K562 (cell line): ENCODE results near the gene PPP1R13B. TPM values are rescaled to one million over a fixed set of nuclear protein-coding genes. Genes with fewer than 3 reads are reported as not detected.

ENCODE experiments used
- ATAC-seq: fragments of 200-7000 bp; cut with Tn5 transposase; 3 replicates; pipeline ENCODE4 v1.9.1; 2020; ENCODE audit warnings: moderate library complexity
- BruUV-seq: library from RNA; stranded (reverse); fragments of 400-500 nt; replicated peaks from 2 replicates; lab custom pipeline; 2021; lab: Mats Ljungman, UMichigan
- CTCF ChIA-PET: fragments of 300-600 bp; formaldehyde crosslinking; extraction: SDS; loops from one replicate; lab custom pipeline; 2021; ENCODE audit warnings: low intra/inter-chr PET ratio; lab: Yijun Ruan, JAX
- POLR2A ChIA-PET: fragments of 300-600, 350-650 bp; sonication (Branson Sonifier 250); formaldehyde crosslinking; extraction: SDS; loops from one replicate; lab custom pipeline; 2021; ENCODE audit warnings: antibody characterized with exemption, inconsistent platforms; lab: Yijun Ruan, JAX
- DNase-seq, 4 experiments: peaks; one replicate each; pipeline versions ENCODE4 v3.0.0 to v3.0.0-alpha.2; 2011 to 2018; ENCODE audit warnings: low spot score in 3 of 4, mixed read lengths in 3 of 4; ENCODE audit errors: extremely low read depth in 1 of 4
- FAIRE-seq: peaks from 2 replicates; lab custom pipeline; 2011; peaks lifted over from hg19 to GRCh38; lab: Jason Lieb, UNC
- H2AFZ ChIP-seq: 2 replicates; pipeline ENCODE4 v1.6.0; 2011; ENCODE audit warnings: low read depth, low read length, control low read depth, inconsistent platforms
- H3K27ac ChIP-seq: fragments of 200-600 bp; 3 replicates; pipeline ENCODE4 v1.8.0; 2011; ENCODE audit warnings: low read depth, mild to moderate bottlenecking, control low read depth, inconsistent platforms, low read length, moderate library complexity, mixed read lengths; ENCODE audit errors: extremely low read depth
- H3K27me3 ChIP-seq, 2 experiments: fragments of 300-600 bp in 1 of 2; 2 replicates in 1 of 2; 3 replicates in 1 of 2; pipeline versions ENCODE4 v1.6.0 to v1.8.0; 2011; ENCODE audit warnings: inconsistent platforms in 2 of 2, low read length in 2 of 2, mild to moderate bottlenecking in 1 of 2, mixed read lengths in 1 of 2, moderate library complexity in 1 of 2; ENCODE audit not compliant: control insufficient read depth in 2 of 2, insufficient read depth in 2 of 2
- H3K36me3 ChIP-seq: fragments of 300-600 bp; 3 replicates; pipeline ENCODE4 v1.8.0; 2011; ENCODE audit warnings: mild to moderate bottlenecking, low read length, inconsistent platforms; ENCODE audit not compliant: control insufficient read depth, insufficient read depth
- H3K4me1 ChIP-seq, 2 experiments: fragments of 200-600 bp in 1 of 2; replicated peaks in 1 of 2; 2 replicates in 1 of 2; 3 replicates in 1 of 2; pipeline versions ENCODE4 v1.5.1 to v1.8.0; 2011; ENCODE audit warnings: inconsistent platforms in 2 of 2, low read length in 2 of 2, mild to moderate bottlenecking in 1 of 2, mixed read lengths in 1 of 2, moderate library complexity in 1 of 2; ENCODE audit not compliant: control insufficient read depth in 2 of 2, insufficient read depth in 2 of 2
- H3K4me2 ChIP-seq: 2 replicates; pipeline ENCODE4 v1.6.1; 2011; ENCODE audit warnings: low read length, control low read depth, inconsistent platforms, mixed read lengths; ENCODE audit not compliant: insufficient read depth
- H3K4me3 ChIP-seq: fragments of 200-600 bp; sonication (generic), shearing (Covaris generic); 2 replicates; pipeline ENCODE4 v1.5.1; 2016; ENCODE audit warnings: control low read depth, inconsistent platforms
- H3K79me2 ChIP-seq: fragments of 200-600 bp; 3 replicates; pipeline ENCODE4 v1.8.0; 2011; ENCODE audit warnings: low read length, inconsistent platforms; ENCODE audit not compliant: control insufficient read depth, insufficient read depth
- H3K9ac ChIP-seq, 2 experiments: 2 replicates each; pipeline versions ENCODE4 v1.6.0 to v1.6.1; 2011; ENCODE audit warnings: low read depth in 2 of 2, low read length in 2 of 2, control low read depth in 1 of 2, inconsistent platforms in 1 of 2, mild to moderate bottlenecking in 1 of 2, mixed read lengths in 1 of 2; ENCODE audit not compliant: insufficient read depth in 1 of 2
- H3K9me1 ChIP-seq: one replicate; pipeline ENCODE4 v1.6.0; 2011; ENCODE audit warnings: inconsistent platforms, mild to moderate bottlenecking, low read length, moderate library complexity; ENCODE audit not compliant: control insufficient read depth, insufficient read depth
- H3K9me3 ChIP-seq: replicated peaks from 2 replicates; pipeline ENCODE4 v1.5.1; 2011; ENCODE audit warnings: low read depth, low read length, inconsistent platforms; ENCODE audit not compliant: control insufficient read depth, insufficient read depth
- H4K20me1 ChIP-seq: replicated peaks from 2 replicates; pipeline ENCODE4 v1.6.1; 2011; ENCODE audit warnings: low read length, inconsistent platforms, mixed read lengths; ENCODE audit not compliant: control insufficient read depth, insufficient read depth
- DPF2 ChIP-seq: fragments of 450-650 bp; IDR thresholded peaks from 2 replicates; pipeline ENCODE4 v1.6.1; 2016
- E2F3 ChIP-seq: fragments of 250-450 bp; sonication (Bioruptor Pico); IDR thresholded peaks from 2 replicates; pipeline ENCODE4 v1.4.0; 2020; ENCODE audit warnings: mild to moderate bottlenecking
- HNRNPLL ChIP-seq: fragments of 200-400 bp; formaldehyde crosslinking; IDR thresholded peaks from 2 replicates; pipeline ENCODE4 v1.6.1; 2017; ENCODE audit warnings: low read length, low read depth, mild to moderate bottlenecking; ENCODE audit not compliant: poor library complexity, severe bottlenecking
- LEF1 ChIP-seq: fragments of 450-650 bp; IDR thresholded peaks from 2 replicates; pipeline ENCODE4 v1.6.1; 2016; ENCODE audit warnings: mild to moderate bottlenecking
- MYNN ChIP-seq, 2 experiments: sonication (generic); formaldehyde crosslinking in 1 of 2; IDR thresholded peaks; 2 replicates each; pipeline versions ENCODE4 v1.5.0 to v1.6.1; 2016 to 2020; ENCODE audit warnings: antibody characterized with exemption in 1 of 2, missing genetic modification reagents in 1 of 2
- WGBS: fragments of 100-300 bp; shearing (Covaris generic); methylation state at CpG from one replicate; pipeline ENCODE4 v1.1.6; 2016; ENCODE audit warnings: low coverage, mixed read lengths; ENCODE audit not compliant: insufficient coverage; ENCODE audit errors: missing lambda C conversion rate; 5-methylcytosine and 5-hydroxymethylcytosine counted together
- in situ Hi-C: fragments of 300-500 bp; cut with MboI; formaldehyde crosslinking; loops from 4 replicates; pipeline ENCODE4 v1.15.0; 2018; ENCODE audit warnings: inconsistent platforms, mixed read lengths
- intact Hi-C: fragments of 100-400 bp; cut with micrococcal nuclease; formaldehyde crosslinking; loops from 2 replicates; pipeline ENCODE4 v1.14.2; 2022
- polyA plus RNA-seq, 8 experiments: library from polyadenylated mRNA; depleted of rRNA in 4 of 8; stranded (reverse) in 5 of 8; unstranded in 3 of 8; fragments of >200 nt; fragmentation: Nextera tagmentation in 2 of 8; fragmentation: Illumina TruSeq in 1 of 8; extraction: Ambion mirVana in 2 of 8; extraction: Trizol in 1 of 8; gene quantifications; 2 replicates each; pipeline versions ENCODE4 v1.2.1 to v1.2.3, GENCODE V29; 2011 to 2014; ENCODE audit warnings: inconsistent platforms in 1 of 8, missing spikeins in 1 of 8
- total RNA-seq, 7 experiments: library from RNA; depleted of rRNA in 6 of 7; stranded (reverse); fragments of >200 nt in 6 of 7; fragmentation: Illumina TruSeq in 2 of 7; extraction: Trizol in 2 of 7; gene quantifications; 2 replicates each; pipeline versions ENCODE4 v1.2.1 to v1.2.3, GENCODE V29; 2011 to 2021; ENCODE audit warnings: low replicate concordance in 1 of 7
- TF ChIP-seq, protein P1 (sequence below): fragments of 450-650 bp; formaldehyde crosslinking; IDR thresholded peaks from 2 replicates; pipeline ENCODE4 v1.4.0; 2020; ENCODE audit warnings: mild to moderate bottlenecking, moderate library complexity

The PPP1R13B gene
- total and polyA plus RNA-seq, 9 of the 15 experiments (the other 6 are each of a cell fraction or from before 2014, with no cell fraction given): 0.03 to 1.7 (median 0.15) TPM

- FAIRE-seq: no peak
- DNase-seq: no peak
- H3K9me1 ChIP-seq: no peaks in the 10 kb centered on the region
- in situ Hi-C loops (no loop called here), intact Hi-C loops (no loop called here)
- POLR2A ChIA-PET: no interaction called here
- BruUV-seq: no TSS peak
- H3K9ac ChIP-seq: no peak overlapping the region
- H3K9me3 ChIP-seq: no peaks in the 10 kb centered on the region
- CTCF ChIA-PET: no interaction called here
- TF ChIP-seq E2F3 (CRISPR knock-in tag) (no peak), LEF1 (no peak), HNRNPLL (no peak), MYNN (IDR thresholded peaks at IDR 0.05) (no peak), MYNN (CRISPR knock-in tag; IDR thresholded peaks at IDR 0.05) (no peak), DPF2 (no peak)
- TF ChIP-seq, protein P1, sequence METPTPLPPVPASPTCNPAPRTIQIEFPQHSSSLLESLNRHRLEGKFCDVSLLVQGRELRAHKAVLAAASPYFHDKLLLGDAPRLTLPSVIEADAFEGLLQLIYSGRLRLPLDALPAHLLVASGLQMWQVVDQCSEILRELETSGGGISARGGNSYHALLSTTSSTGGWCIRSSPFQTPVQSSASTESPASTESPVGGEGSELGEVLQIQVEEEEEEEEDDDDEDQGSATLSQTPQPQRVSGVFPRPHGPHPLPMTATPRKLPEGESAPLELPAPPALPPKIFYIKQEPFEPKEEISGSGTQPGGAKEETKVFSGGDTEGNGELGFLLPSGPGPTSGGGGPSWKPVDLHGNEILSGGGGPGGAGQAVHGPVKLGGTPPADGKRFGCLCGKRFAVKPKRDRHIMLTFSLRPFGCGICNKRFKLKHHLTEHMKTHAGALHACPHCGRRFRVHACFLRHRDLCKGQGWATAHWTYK: no peak
- no peak overlapping the region for H2AFZ ChIP-seq
- H3K79me2 ChIP-seq: no peaks in the 10 kb centered on the region
- H3K27ac ChIP-seq: no peak overlapping the region
- H3K36me3 ChIP-seq: no peaks in the 10 kb centered on the region
- no peak overlapping the region for H3K4me2 ChIP-seq
- no peaks in the 10 kb centered on the region for H4K20me1 ChIP-seq
- ATAC-seq: no peak
- 0% methylated on average over 3 of the region's 4 CpGs for WGBS
- H3K27me3 ChIP-seq: peaks cover 0 to 6% of the 10 kb centered on the region in 2 experiments; a peak in 3 of 5 replicates
- peaks cover 0 to 3% of the 10 kb centered on the region in 2 experiments; a peak in 2 of 5 replicates for H3K4me1 ChIP-seq
- H3K4me3 ChIP-seq: no peak overlapping the region
These were observed 80.0 kb downstream of the PPP1R13B start for GRCh38 chr14:103767336-103767894.
